GM18868 (cell line): ENCODE measurements around the gene RBPJ.

Experiments
- ATAC-seq: cut with Tn5 transposase; IDR thresholded peaks from one replicate; pipeline ENCODE4 v1.9.1; 2021; ENCODE audit warnings: mild to moderate bottlenecking, moderate library complexity; ENCODE audit not compliant: unreplicated experiment

The RBPJ gene

GRCh38 chr4:26320538-26321372, at the start of gene RBPJ:
RBPJ (plus strand) TSS chr4:26321014; CDS start chr4:26321029, 15 bp downstream.
- ATAC-seq, result peak; percentile 19

GRCh38 chr4:26271703-26272102, 49.1 kb upstream of the RBPJ start:
- ATAC-seq, result no peak

GRCh38 chr4:26272654-26273615, 47.9 kb upstream of the RBPJ start:
- ATAC-seq, result no peak

- ATAC-seq, result no peak
These were observed 47.2 kb upstream of the RBPJ start for GRCh38 chr4:26273616-26273980.

- no peak for ATAC-seq
These were observed 45.5 kb upstream of the RBPJ start for GRCh38 chr4:26275281-26275680.

- ATAC-seq, result no peak
These were observed 41.4 kb upstream of the RBPJ start for GRCh38 chr4:26279446-26279845.

- no peak for ATAC-seq
These were observed 38.9 kb upstream of the RBPJ start for GRCh38 chr4:26281881-26282280.

GRCh38 chr4:26284536-26284935, 36.3 kb upstream of the RBPJ start:
- no peak for ATAC-seq

- no peak for ATAC-seq
These were observed 35.5 kb upstream of the RBPJ start for GRCh38 chr4:26285272-26285671.

GRCh38 chr4:26287756-26288155, 33.1 kb upstream of the RBPJ start:
- no peak for ATAC-seq

GRCh38 chr4:26288355-26288909, 32.4 kb upstream of the RBPJ start:
- ATAC-seq, result peak; percentile 88

GRCh38 chr4:26289401-26289800, 31.4 kb upstream of the RBPJ start:
- ATAC-seq, result no peak

GRCh38 chr4:26290321-26290720, 30.5 kb upstream of the RBPJ start:
- no peak for ATAC-seq

GRCh38 chr4:26294904-26295303, 25.9 kb upstream of the RBPJ start:
- ATAC-seq, result no peak

GRCh38 chr4:26296021-26296420, 24.8 kb upstream of the RBPJ start:
- no peak for ATAC-seq

GRCh38 chr4:26296514-26296913, 24.3 kb upstream of the RBPJ start:
- no peak for ATAC-seq

- no peak for ATAC-seq
These were observed 23.6 kb upstream of the RBPJ start for GRCh38 chr4:26297219-26297618.

- no peak for ATAC-seq
These were observed 22.4 kb upstream of the RBPJ start for GRCh38 chr4:26298198-26298947.

- peak; percentile 81 for ATAC-seq
These were observed 21.4 kb upstream of the RBPJ start for GRCh38 chr4:26299254-26299882.
